HG02623 (cell line): ENCODE results near the gene C1orf116.

Experiments used
- ATAC-seq: cut with Tn5 transposase; IDR thresholded peaks from one replicate; pipeline ENCODE4 v1.9.1; 2021; ENCODE audit warnings: moderate library complexity; ENCODE audit not compliant: unreplicated experiment

C1orf116 gene

GRCh38 chr1:207001492-207002245 lies 30.9 kb downstream of the C1orf116 start:
- ATAC-seq = no peak

GRCh38 chr1:207000651-207001291 lies 31.8 kb downstream of the C1orf116 start:
- no peak for ATAC-seq

DNA sequence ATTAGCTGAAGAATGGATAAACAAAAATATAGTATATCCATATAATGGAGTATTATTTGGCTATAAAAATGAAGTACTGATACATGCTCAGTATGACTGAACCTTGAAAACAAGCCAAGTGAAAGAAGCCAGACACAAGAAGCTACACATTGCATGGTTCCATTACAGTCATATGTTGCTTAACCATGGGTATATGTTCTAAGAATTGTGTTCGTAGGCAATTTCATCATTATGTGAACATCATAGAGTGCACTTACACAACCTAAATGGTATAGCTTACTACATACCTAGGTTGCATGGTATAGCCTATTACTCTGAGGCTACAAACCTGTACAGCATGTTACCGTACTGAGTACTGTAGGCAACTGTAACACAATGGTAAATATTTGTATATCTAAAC lies 33.7 kb downstream of the C1orf116 start:
- no peak for ATAC-seq

GRCh38 chr1:206992790-206993189 lies 39.8 kb downstream of the C1orf116 start:
- ATAC-seq = no peak

GRCh38 chr1:206987873-206988272 lies 44.7 kb downstream of the C1orf116 start:
- ATAC-seq = no peak

GRCh38 chr1:206986885-206987284 lies 45.7 kb downstream of the C1orf116 start:
- ATAC-seq = no peak

DNA sequence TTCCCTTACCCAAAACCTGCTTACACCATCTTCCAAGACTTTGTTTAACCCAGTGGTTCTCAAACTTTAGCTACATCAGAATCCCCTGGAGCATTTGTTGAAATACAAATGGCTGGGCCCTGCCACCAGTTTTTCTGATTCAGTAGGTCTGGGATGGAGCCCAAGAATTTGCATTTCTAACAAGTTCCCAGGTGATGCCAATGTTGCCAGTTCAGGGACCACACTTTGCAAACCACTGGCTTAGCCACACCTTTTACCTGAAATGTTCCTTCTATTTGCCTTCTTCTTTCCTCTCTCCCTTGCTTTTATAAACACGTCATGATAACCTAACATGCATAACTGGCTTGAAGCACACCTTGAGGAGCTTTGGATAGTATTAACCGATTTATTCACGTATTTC lies 46.2 kb downstream of the C1orf116 start:
- ATAC-seq = no peak

GRCh38 chr1:206985162-206985749 lies 47.3 kb downstream of the C1orf116 start:
- no peak for ATAC-seq

DNA sequence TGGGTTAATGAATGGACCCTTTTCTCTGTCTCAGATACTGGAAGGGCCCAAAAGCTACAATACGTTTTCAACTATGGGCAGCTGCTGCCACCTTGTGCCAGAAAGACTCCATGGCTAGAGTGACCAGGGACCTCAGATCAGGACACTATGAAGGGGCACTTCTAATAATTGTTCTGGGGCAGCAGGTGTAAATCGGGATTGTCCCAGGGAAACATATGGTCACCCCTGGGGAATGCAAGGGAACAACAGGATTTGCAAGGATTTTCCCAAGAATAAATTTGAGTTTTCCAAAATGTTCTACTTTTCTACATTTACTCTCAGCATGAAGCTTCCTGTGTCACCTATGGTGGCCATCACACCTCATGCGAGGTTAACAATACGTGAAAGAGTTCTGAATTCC lies 50.3 kb downstream of the C1orf116 start:
- no peak for ATAC-seq

GRCh38 chr1:206979379-206980043 lies 53.0 kb downstream of the C1orf116 start:
- no peak for ATAC-seq

- no peak for ATAC-seq
These were observed 54.3 kb downstream of the C1orf116 start for GRCh38 chr1:206978259-206978658.

GRCh38 chr1:206975306-206975705 lies 57.2 kb downstream of the C1orf116 start:
- no peak for ATAC-seq

DNA sequence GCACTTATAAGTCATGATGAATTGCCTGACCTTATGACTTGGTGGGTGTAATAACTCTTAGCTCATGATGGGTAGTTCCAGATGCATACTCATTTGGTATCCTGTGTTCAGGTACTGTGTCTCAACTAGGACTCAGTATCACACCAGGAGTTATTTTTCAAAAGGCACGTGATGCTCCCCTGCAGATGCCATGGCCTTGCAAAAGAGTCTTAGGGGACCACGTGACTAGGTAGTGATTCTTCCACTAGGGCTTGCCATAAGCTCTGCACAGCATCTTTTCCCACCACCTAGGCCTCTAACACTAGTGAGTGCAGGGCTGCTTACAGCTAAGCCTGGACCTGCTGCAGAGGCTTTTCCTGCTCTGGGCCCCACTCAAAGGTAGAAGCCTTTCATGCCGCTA lies 58.4 kb downstream of the C1orf116 start:
- no peak for ATAC-seq

GRCh38 chr1:206972728-206973127 lies 59.8 kb downstream of the C1orf116 start:
- no peak for ATAC-seq

DNA sequence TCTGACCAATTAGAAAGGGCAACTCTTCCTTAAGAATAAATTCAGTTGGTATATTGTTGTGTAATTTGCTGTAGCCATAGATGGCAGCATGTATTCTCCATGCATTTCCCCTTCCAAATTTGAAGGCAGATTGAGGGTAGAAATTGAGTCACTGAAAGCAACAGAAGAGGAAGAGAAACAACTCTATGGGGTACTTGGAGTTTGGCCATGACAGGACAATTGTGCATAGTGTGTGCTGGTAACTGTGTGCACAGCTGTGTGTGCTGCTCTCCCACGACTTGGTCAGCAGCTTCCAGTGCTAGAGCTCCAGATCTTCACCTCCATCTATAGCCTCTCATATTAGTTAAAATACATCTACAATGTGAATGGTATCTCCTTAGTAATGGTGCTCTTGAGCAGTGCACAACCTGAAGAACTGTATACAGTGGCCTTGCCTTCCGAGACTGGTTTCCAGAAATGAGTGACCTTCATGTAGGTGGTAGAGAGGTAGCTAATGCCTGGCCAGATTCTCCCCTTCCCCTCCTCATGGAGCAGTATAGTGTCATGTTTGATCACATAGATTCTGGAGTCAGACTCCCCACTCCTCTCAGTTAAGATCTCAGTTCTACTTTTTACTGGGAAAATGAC lies 61.4 kb downstream of the C1orf116 start:
- no peak for ATAC-seq

DNA sequence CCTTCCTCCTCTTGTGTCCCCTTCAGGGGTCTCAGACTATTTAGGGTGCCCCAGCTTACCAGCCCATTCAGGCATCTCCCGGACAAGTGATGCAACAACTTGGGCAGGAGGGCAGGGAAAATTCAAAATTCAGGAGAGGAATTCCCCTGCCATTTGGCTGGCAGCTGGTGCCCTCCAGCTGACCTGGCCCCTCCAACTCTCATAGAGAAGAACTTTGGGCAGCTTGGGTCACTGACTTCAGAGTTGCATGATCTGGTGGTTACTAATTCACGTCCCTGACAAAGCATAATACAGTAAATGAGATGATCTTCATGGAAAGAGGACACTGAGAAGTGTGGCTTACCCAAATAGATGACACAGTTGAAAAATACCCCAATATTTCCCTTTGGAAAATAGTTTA lies 62.1 kb downstream of the C1orf116 start, which contains the start of gene FCAMR:
Gene FCAMR (minus strand): TSS at position 15 of the 400 bp plus-strand sequence. CDS start 335 bp downstream, outside the sequence.
- no peak for ATAC-seq

DNA sequence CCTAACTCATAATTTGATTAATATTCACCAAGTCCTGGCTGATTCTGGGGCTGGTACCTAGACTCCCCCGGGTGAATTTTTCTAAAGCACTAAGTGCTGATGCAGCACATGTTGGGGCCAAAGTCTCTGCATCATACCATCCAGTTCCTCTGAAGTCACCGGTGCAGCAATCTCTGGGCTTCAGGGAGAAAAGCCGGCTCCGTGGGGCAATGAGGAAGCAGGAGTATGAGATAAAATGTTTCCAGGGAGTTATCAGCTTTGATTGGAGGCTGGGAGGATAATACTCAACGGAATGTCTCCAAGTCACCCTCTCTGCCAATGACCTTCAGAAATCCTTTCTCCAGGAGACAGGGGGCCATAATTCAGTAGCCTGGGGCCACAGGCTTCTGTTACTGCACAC lies 63.5 kb downstream of the C1orf116 start:
- ATAC-seq = no peak
